ENCODE data around the gene FOXO4. TPM values are rescaled to one million over a fixed set of nuclear protein-coding genes. Genes with fewer than 3 reads are reported as not detected.
A peak's percentile ranks its signal among the peaks of the same experiment; 100 is the strongest.

FOXO4 gene
- total RNA-seq, 1 experiment from 2014 or later = 48.3 TPM

- Mint-ChIP-seq H3K36me3 (peaks cover 26% of the 10 kb centered on the region), H3K4me3 (no peak overlapping the region), H3K4me1 (peaks cover 4% of the 10 kb centered on the region; the same call in 1 of the 2 replicates), H3K27me3 (ENCODE audit: low read depth) (no peaks in the 10 kb centered on the region), H3K9me3 (no peaks in the 10 kb centered on the region), H3K27ac (no peak overlapping the region)
- no peak for ATAC-seq
- no peak for DNase-seq (ENCODE audit: low spot score)
- CTCF ChIA-PET = no interaction called here
- no peak for TF ChIP-seq MLX (CRISPR knock-in tag; IDR thresholded peaks at IDR 0.05)
- no peak for TF ChIP-seq FOXP1 (CRISPR knock-in tag; IDR thresholded peaks at IDR 0.05; ENCODE audit: borderline replicate concordance)
- no peak for TF ChIP-seq ATF2 (CRISPR knock-in tag; IDR thresholded peaks at IDR 0.05; ENCODE audit: borderline replicate concordance, low read depth)
- no peak for TF ChIP-seq STAT6 (CRISPR knock-in tag; conservative IDR thresholded peaks at IDR 0.05; ENCODE audit: low read depth)
- TF ChIP-seq NFYB (CRISPR knock-in tag; conservative IDR thresholded peaks at IDR 0.05; ENCODE audit: low read depth) = no peak
- POLR2A ChIA-PET = no interaction called here
Observed at GRCh38 chrX:71057848-71058530, 37.7 kb upstream of the FOXO4 start.

GRCh38 chrX:71060127-71060526 lies 35.5 kb upstream of the FOXO4 start:
- no peaks in the 10 kb centered on the region for H3K9me3 Mint-ChIP-seq
- peaks cover 29% of the 10 kb centered on the region for H3K36me3 Mint-ChIP-seq
- no peak overlapping the region for H3K4me3 Mint-ChIP-seq

GRCh38 chrX:71067089-71067488 lies 28.6 kb upstream of the FOXO4 start:
- TF ChIP-seq ARID4B (CRISPR knock-in tag; IDR thresholded peaks at IDR 0.05; ENCODE audit: borderline replicate concordance) = no peak
- TF ChIP-seq ZNF423 (CRISPR knock-in tag; IDR thresholded peaks at IDR 0.05) = no peak
- no peak for TF ChIP-seq MAX (CRISPR knock-in tag; IDR thresholded peaks at IDR 0.05)
- no peak for TF ChIP-seq TP53 (CRISPR knock-in tag; IDR thresholded peaks at IDR 0.05)
- TF ChIP-seq HMGXB4 (CRISPR knock-in tag; IDR thresholded peaks at IDR 0.05) = no peak
- POLR2A ChIA-PET = interaction anchor here (1.4 kb wide), 1 partner anchor 14 kb away, joined by 8 read pairs; no protein-coding TSS in a partner anchor
- H3K27me3 Mint-ChIP-seq (ENCODE audit: low read depth) = no peaks in the 10 kb centered on the region; the same call in 1 of the 2 replicates
- peaks cover 8% of the 10 kb centered on the region for H3K36me3 Mint-ChIP-seq
- DNase-seq (ENCODE audit: low spot score) (no peak), ATAC-seq (no peak)
- CTCF ChIA-PET = interaction anchor here (1.2 kb wide), 2 partner anchors 14 to 62 kb away, joined by 3 to 4 read pairs; no protein-coding TSS in a partner anchor
- H3K4me1 Mint-ChIP-seq = peaks cover 7% of the 10 kb centered on the region
- no peak overlapping the region for H3K27ac Mint-ChIP-seq
- H3K9me3 Mint-ChIP-seq = no peaks in the 10 kb centered on the region
- peak overlapping the region; percentile 94 for H3K4me3 Mint-ChIP-seq

More at GRCh38 chrX:71060127-71060526, 35.5 kb upstream of the FOXO4 start:
- ATAC-seq (no peak), DNase-seq (ENCODE audit: low spot score) (no peak)
- TF ChIP-seq GABPB1 (CRISPR knock-in tag; IDR thresholded peaks at IDR 0.05) (no peak), FOXJ3 (CRISPR knock-in tag; IDR thresholded peaks at IDR 0.05; ENCODE audit: borderline replicate concordance) (no peak), TEAD1 (CRISPR knock-in tag; IDR thresholded peaks at IDR 0.05) (no peak), USF1 (CRISPR knock-in tag; IDR thresholded peaks at IDR 0.05) (no peak), ZNF232 (CRISPR knock-in tag; IDR thresholded peaks at IDR 0.05) (no peak), MAX (CRISPR knock-in tag; IDR thresholded peaks at IDR 0.05) (no peak), CDX4 (CRISPR knock-in tag; IDR thresholded peaks at IDR 0.05; ENCODE audit: borderline replicate concordance) (no peak)
- ChIA-PET POLR2A (no interaction called here), CTCF (no interaction called here)
- no peaks in the 10 kb centered on the region for H3K27me3 Mint-ChIP-seq (ENCODE audit: low read depth)
- H3K4me1 Mint-ChIP-seq = no peaks in the 10 kb centered on the region
- no peak overlapping the region for H3K27ac Mint-ChIP-seq
